ENCODE measurements around the gene UQCC3. TPM values are rescaled to one million over a fixed set of nuclear protein-coding genes. Genes with fewer than 3 reads are reported as not detected.
"Not testable (repeated sequence)": the region's sequence is repeated elsewhere in the genome, so short reads cannot be mapped to it uniquely, and the experiment has no call there.

Gene UQCC3
- total RNA-seq, 3 donors from 2014 or later: 7.4 to 9.8 (median 8.3) TPM

DNA sequence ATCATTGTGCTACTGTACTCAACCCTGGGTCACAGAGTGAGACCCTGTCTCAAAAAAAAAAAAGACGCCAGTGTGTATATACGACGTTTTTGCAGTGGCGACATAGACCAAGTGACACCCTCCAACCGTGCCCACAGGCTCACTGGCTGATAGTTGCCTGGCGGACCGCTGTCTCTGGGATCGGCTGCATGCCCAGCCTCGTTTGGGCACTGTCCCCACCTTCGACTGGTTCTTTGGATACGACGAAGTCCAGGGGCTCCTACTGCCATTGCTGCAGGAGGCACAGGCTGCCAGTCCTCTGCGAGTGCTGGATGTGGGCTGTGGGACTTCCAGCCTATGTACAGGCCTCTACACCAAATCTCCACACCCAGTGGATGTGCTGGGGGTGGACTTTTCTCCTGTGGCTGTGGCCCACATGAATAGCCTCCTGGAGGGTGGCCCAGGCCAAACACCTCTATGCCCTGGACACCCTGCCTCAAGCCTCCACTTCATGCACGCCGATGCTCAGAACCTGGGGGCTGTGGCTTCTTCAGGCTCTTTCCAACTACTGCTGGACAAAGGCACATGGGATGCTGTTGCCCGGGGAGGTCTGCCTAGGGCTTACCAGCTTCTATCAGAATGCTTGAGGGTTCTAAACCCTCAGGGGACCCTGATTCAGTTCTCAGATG, 5.1 kb upstream of the UQCC3 start:
- Histone ChIP-seq H3K4me3 (peak overlapping the region; percentile 62 to 85 (median 83)), H3K9me3 (no peaks in the 10 kb centered on the region), H3K36me3 (no peaks in the 10 kb centered on the region), H3K4me1 (peaks cover 10 to 19% of the 10 kb centered on the region in 2 donors), H3K27me3 (no peaks in the 10 kb centered on the region), H3K27ac (peak overlapping the region; percentile 89 to 93)
- DNase-seq (ENCODE audit: low spot score in 2 of 2): no peak
- intact Hi-C loops (cut with DNase I; ENCODE audit: low total_unique reads): no loop called here
- TF ChIP-seq, protein P1, sequence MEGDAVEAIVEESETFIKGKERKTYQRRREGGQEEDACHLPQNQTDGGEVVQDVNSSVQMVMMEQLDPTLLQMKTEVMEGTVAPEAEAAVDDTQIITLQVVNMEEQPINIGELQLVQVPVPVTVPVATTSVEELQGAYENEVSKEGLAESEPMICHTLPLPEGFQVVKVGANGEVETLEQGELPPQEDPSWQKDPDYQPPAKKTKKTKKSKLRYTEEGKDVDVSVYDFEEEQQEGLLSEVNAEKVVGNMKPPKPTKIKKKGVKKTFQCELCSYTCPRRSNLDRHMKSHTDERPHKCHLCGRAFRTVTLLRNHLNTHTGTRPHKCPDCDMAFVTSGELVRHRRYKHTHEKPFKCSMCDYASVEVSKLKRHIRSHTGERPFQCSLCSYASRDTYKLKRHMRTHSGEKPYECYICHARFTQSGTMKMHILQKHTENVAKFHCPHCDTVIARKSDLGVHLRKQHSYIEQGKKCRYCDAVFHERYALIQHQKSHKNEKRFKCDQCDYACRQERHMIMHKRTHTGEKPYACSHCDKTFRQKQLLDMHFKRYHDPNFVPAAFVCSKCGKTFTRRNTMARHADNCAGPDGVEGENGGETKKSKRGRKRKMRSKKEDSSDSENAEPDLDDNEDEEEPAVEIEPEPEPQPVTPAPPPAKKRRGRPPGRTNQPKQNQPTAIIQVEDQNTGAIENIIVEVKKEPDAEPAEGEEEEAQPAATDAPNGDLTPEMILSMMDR (IDR thresholded peaks at IDR 0.05): no peak
- TF ChIP-seq POLR2AphosphoS5 (IDR thresholded peaks at IDR 0.05) (no peak), POLR2A (IDR thresholded peaks at IDR 0.05) (no peak)

DNA sequence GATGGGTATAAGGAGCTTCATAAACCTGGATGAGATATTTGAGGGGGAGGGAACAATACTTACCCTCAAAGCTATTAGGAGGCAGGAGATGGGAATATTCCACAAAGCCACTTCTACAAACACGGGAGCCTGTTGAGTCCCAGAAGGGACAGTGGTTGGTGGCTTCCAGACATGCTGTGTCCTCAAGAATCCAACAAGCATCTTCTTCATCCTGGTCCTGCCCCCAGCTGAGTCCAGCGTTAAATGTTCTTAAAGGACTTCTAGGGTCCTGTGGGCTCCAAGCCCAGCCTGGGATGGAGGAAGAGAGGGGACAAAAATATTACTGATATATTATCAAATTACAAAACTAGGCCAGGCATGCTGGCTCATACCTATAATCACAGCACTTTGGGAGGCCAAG, 4.0 kb upstream of the UQCC3 start:
- peak overlapping the region in 1 of 3 donors; percentile 83 for H3K4me3 ChIP-seq

DNA sequence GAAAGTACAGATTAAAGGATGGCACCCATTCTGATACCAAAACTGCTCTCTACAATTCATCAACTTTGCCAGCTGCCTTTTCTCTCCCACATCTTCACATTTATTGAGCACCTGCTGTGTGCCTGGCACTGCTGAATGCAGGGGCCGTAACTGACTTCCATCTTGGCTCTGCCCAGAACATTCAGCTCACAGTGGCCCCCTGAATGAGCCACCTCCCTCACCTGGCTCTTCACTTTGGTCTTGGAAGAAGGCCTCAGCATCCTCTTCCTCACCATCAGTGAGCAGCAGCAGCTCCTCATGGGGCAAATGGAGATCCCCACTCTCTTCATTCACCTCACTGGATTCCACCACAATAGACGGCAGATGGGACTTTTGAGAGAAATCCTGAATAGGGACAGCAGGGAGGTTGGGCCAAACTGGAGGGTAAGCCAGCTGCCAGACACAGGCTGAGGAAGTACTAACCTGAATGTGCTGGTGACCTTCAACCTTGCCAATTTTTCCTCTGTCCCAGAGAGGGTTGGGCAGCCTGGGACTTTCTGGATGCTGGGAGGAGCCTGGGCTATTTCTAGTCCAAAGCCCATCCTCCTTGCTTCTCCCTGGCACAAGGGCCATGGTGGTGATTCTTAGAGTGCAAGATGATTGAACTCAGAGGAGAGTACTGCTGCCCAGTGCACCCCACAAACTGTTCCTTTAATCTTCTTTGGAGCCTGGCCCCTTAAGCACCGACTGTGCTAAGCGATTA, 1.9 kb upstream of the UQCC3 start:
- no peak for DNase-seq (ENCODE audit: low spot score in 2 of 2)
- Histone ChIP-seq H3K27me3 (no peaks in the 10 kb centered on the region), H3K4me1 (peaks cover 10 to 23% of the 10 kb centered on the region in 2 donors), H3K27ac (no peak overlapping the region), H3K36me3 (no peaks in the 10 kb centered on the region), H3K4me3 (no peak overlapping the region), H3K9me3 (no peaks in the 10 kb centered on the region)
- TF ChIP-seq POLR2A (IDR thresholded peaks at IDR 0.05) (no peak), POLR2AphosphoS5 (IDR thresholded peaks at IDR 0.05) (no peak)
- TF ChIP-seq, protein P1 (IDR thresholded peaks at IDR 0.05): no peak
- intact Hi-C loops (cut with DNase I; ENCODE audit: low total_unique reads): no loop called here

More for the DNA sequence above, 4.0 kb upstream of the UQCC3 start:
- peaks cover 10 to 19% of the 10 kb centered on the region in 2 donors for H3K4me1 ChIP-seq
- DNase-seq (ENCODE audit: low spot score in 2 of 2): no peak
- no peaks in the 10 kb centered on the region for H3K36me3 ChIP-seq
- no peak for TF ChIP-seq POLR2A (IDR thresholded peaks at IDR 0.05)
- peak overlapping the region in 1 of 2 donors; percentile 5 for H3K27ac ChIP-seq
- H3K9me3 ChIP-seq: no peaks in the 10 kb centered on the region
- intact Hi-C loops (cut with DNase I; ENCODE audit: low total_unique reads): no loop called here
- no peaks in the 10 kb centered on the region for H3K27me3 ChIP-seq

DNA sequence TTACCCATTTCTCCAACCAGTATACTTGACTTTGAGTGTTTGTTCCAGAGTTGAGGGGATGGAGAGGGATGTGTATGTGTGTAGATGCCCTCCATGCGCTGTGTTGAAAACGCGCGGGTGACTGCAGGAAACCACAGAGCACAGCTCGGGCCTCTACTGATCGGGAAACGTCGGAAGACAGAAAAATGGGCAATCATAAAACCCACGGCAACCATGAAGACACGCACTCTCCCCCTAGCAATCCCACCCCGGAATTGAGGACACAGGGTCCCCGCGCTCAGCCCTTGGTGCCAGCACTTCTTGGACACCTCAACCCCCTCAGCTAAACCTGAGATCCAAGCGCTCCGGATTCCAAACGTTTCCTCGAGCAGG, 251 bp upstream of the UQCC3 start:
- intact Hi-C loops (cut with DNase I; ENCODE audit: low total_unique reads): no loop called here
- Histone ChIP-seq H3K27ac (peak overlapping the region; percentile 90 to 93), H3K9me3 (no peaks in the 10 kb centered on the region), H3K4me1 (peaks cover 10 to 22% of the 10 kb centered on the region in 2 donors), H3K36me3 (no peaks in the 10 kb centered on the region), H3K27me3 (no peaks in the 10 kb centered on the region), H3K4me3 (peak overlapping the region; percentile 77 to 84 (median 80))
- DNase-seq (ENCODE audit: low spot score in 2 of 2): no peak
- TF ChIP-seq POLR2A (IDR thresholded peaks at IDR 0.05) (no peak), POLR2AphosphoS5 (IDR thresholded peaks at IDR 0.05) (no peak)
- TF ChIP-seq, protein P1 (IDR thresholded peaks at IDR 0.05): no peak

DNA sequence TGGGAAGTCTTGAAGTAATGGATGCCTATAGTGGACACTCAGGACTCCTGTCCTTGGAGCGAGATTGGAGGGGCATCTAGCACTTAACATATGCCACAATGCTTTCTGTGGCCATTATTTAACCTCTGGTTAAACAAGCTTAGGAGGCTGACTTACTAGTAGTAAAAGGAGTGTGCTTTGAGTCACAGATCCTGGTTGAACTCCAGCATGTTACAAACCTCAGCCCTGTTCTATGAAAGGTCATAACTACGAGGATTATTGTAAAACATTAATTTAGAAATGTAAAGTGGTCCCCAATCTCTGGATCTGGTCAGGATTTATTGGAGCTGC, 1.7 kb downstream of the UQCC3 start:
- peak overlapping the region; percentile 90 to 93 for H3K27ac ChIP-seq
- TF ChIP-seq POLR2A (IDR thresholded peaks at IDR 0.05) (no peak), POLR2AphosphoS5 (IDR thresholded peaks at IDR 0.05) (no peak)
- TF ChIP-seq, protein P1 (IDR thresholded peaks at IDR 0.05): no peak
- H3K4me1 ChIP-seq: peaks cover 3 to 11% of the 10 kb centered on the region in 2 donors
- no peak overlapping the region for H3K4me3 ChIP-seq
- no peaks in the 10 kb centered on the region for H3K9me3 ChIP-seq
- no peaks in the 10 kb centered on the region for H3K36me3 ChIP-seq
- intact Hi-C loops (cut with DNase I; ENCODE audit: low total_unique reads): no loop called here
- no peaks in the 10 kb centered on the region for H3K27me3 ChIP-seq
- DNase-seq (ENCODE audit: low spot score in 2 of 2): no peak

DNA sequence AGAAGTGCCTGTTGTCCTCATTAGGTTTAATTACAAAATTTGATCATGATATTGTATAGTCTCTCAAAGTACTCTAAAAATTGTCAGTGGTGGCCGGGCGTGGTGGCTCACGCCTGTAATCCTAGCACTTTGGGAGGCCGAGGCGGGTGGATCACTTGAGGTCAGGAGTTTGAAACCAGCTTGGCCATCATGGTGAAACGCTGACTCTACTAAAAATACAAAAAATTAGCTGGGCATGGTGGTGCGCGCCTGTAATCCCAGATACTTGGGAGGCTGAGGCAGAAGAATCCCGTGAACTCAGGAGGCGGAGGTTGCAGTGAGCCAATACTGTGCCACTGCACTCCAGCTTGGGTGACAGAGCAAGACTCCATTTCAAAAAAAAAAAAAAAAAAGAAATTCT, 3.9 kb downstream of the UQCC3 start:
- H3K9me3 ChIP-seq; H3K27me3 ChIP-seq; H3K4me3 ChIP-seq; H3K27ac ChIP-seq; DNase-seq (ENCODE audit: low spot score in 2 of 2); H3K36me3 ChIP-seq: not testable (repeated sequence)
- intact Hi-C loops (cut with DNase I; ENCODE audit: low total_unique reads): loop anchor here (5.0 kb wide), 1 partner anchor 858 kb away; the partner anchor contains the start of gene FADS1
- peaks cover 5 to 13% of the 10 kb centered on the region in 2 donors for H3K4me1 ChIP-seq

All from breast epithelium (tissue), 4 donors.